Right atrium auricular region (tissue), 2 donors: ENCODE measurements around the gene BOC. TPM values are rescaled to one million over a fixed set of nuclear protein-coding genes. Genes with fewer than 3 reads are reported as not detected.

Experiments used
- DNase-seq: peaks from one replicate; pipeline ENCODE4 v3.0.0-alpha.2; 2019; ENCODE audit warnings: low spot score
- H3K27ac ChIP-seq, 2 donors: fragments of 200-600 bp; sonication (generic); 1 replicate in 1 of 2; 2 replicates in 1 of 2; pipeline ENCODE4 v1.5.1; 2016 to 2019
- H3K27me3 ChIP-seq, 2 donors: fragments of 200-600 bp; sonication (generic); one replicate each; pipeline versions ENCODE4 v1.5.1 to v1.6.0; 2017 to 2019
- H3K36me3 ChIP-seq: fragments of 200-600 bp; sonication (generic); one replicate; pipeline ENCODE4 v1.5.1; 2016
- H3K4me1 ChIP-seq, 2 donors: fragments of 200-600 bp; sonication (generic); one replicate each; pipeline versions ENCODE4 v1.5.1 to v1.6.0; 2017 to 2019
- H3K4me3 ChIP-seq, 2 donors: fragments of 200-600 bp; sonication (generic); 1 replicate in 1 of 2; 2 replicates in 1 of 2; pipeline ENCODE4 v1.5.1; 2017 to 2019; ENCODE audit warnings: mild to moderate bottlenecking in 1 of 2, moderate library complexity in 1 of 2
- H3K9me3 ChIP-seq, 2 donors: fragments of 200-600 bp; sonication (generic); one replicate each; pipeline ENCODE4 v1.5.1; 2019
- CTCF ChIP-seq, 2 donors: fragments of 200-600 bp; sonication (generic); IDR thresholded peaks; one replicate each; pipeline ENCODE4 v1.5.1; 2019; ENCODE audit warnings: antibody characterized with exemption in 2 of 2
- total RNA-seq, 2 donors: library from RNA; depleted of rRNA; stranded (reverse); fragments of >200 nt; gene quantifications; one replicate each; pipeline ENCODE4 v1.1.0, GENCODE V29; 2016

Gene BOC
- total RNA-seq, 2 donors from 2014 or later: 10.6 to 15.4 TPM

DNA sequence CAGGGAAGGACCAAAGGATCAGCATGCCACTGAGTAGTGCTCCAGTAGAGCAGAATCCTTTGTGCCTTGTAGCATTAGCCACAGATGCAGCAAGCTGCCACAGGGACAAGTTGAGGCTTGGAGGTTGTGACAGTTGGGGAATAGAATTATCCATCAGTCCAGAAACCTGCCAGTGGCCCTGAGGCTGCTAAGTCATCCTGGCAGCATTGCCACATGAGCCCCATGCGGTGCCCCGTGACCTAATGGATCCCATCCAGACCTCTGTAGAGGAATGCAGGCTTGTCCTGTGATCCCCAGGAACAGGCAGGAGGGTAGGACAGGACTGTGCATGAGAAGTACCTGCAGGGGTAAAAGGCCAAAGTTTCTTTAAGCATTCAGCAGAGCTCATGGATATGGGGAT, 51.7 kb downstream of the BOC start:
- H3K27me3 ChIP-seq: no peaks in the 10 kb centered on the region
- TF ChIP-seq CTCF (IDR thresholded peaks at IDR 0.05): no peak
- no peaks in the 10 kb centered on the region for H3K36me3 ChIP-seq
- peaks cover 0 to 17% of the 10 kb centered on the region in 2 donors for H3K4me1 ChIP-seq
- H3K27ac ChIP-seq: no peak overlapping the region
- no peaks in the 10 kb centered on the region for H3K9me3 ChIP-seq
- DNase-seq: no peak
- no peak overlapping the region for H3K4me3 ChIP-seq

DNA sequence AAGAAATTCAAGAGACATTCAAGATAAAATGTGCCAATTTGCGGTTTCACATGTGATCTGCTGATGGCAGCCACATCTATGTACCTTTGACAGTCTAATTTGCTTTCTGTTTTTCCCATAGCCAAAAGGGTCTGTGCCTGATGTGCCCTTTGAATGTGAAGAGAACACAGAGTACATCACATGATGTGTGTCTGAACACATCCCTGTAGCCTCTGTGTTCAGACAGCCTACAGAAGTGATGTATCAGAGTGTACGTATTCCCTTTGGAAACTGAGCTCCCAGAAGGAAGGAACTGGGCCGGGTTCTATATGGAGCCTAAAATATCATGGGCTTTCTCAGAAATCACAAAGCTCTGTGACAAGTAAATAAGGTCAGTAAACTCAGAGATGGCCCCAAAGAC, 52.4 kb downstream of the BOC start:
- H3K27me3 ChIP-seq: no peaks in the 10 kb centered on the region
- H3K9me3 ChIP-seq: no peaks in the 10 kb centered on the region
- DNase-seq: no peak
- no peak overlapping the region for H3K27ac ChIP-seq
- H3K36me3 ChIP-seq: no peaks in the 10 kb centered on the region
- no peak overlapping the region for H3K4me3 ChIP-seq
- TF ChIP-seq CTCF (IDR thresholded peaks at IDR 0.05): no peak
- peaks cover 0 to 17% of the 10 kb centered on the region in 2 donors for H3K4me1 ChIP-seq

- Histone ChIP-seq H3K27ac (no peak overlapping the region), H3K4me1 (peaks cover 0 to 17% of the 10 kb centered on the region in 2 donors), H3K4me3 (no peak overlapping the region), H3K27me3 (no peaks in the 10 kb centered on the region), H3K9me3 (no peaks in the 10 kb centered on the region), H3K36me3 (no peaks in the 10 kb centered on the region)
- DNase-seq: no peak
- no peak for TF ChIP-seq CTCF (IDR thresholded peaks at IDR 0.05)
Measured at GRCh38 chr3:113264283-113265131, 53.1 kb downstream of the BOC start.

GRCh38 chr3:113265231-113265630, 53.9 kb downstream of the BOC start:
- peaks cover 0 to 17% of the 10 kb centered on the region in 2 donors for H3K4me1 ChIP-seq

GRCh38 chr3:113266738-113267137, 55.4 kb downstream of the BOC start:
- no peak for DNase-seq
- H3K27me3 ChIP-seq: no peaks in the 10 kb centered on the region
- H3K36me3 ChIP-seq: no peaks in the 10 kb centered on the region
- no peak overlapping the region for H3K27ac ChIP-seq
- H3K9me3 ChIP-seq: no peaks in the 10 kb centered on the region
- H3K4me3 ChIP-seq: no peak overlapping the region
- no peak for TF ChIP-seq CTCF (IDR thresholded peaks at IDR 0.05)
- H3K4me1 ChIP-seq: peaks cover 0 to 10% of the 10 kb centered on the region in 2 donors

More at GRCh38 chr3:113265231-113265630, 53.9 kb downstream of the BOC start:
- no peaks in the 10 kb centered on the region for H3K9me3 ChIP-seq
- no peaks in the 10 kb centered on the region for H3K36me3 ChIP-seq
- no peak for TF ChIP-seq CTCF (IDR thresholded peaks at IDR 0.05)
- no peak overlapping the region for H3K4me3 ChIP-seq
- DNase-seq: no peak
- no peak overlapping the region for H3K27ac ChIP-seq
- H3K27me3 ChIP-seq: no peaks in the 10 kb centered on the region
